CD4-positive, alpha-beta T cell treated with Interleukin-15 for 4 hours (primary cell): ENCODE results near the gene LMBR1L.
"Not testable (repeated sequence)": the region's sequence is repeated elsewhere in the genome, so short reads cannot be mapped to it uniquely, and the experiment has no call there.

ENCODE experiments used
- DNase-seq: peaks from one replicate; pipeline ENCODE4 v3.0.0-alpha.2; 2020; ENCODE audit warnings: low spot score

LMBR1L gene

DNA sequence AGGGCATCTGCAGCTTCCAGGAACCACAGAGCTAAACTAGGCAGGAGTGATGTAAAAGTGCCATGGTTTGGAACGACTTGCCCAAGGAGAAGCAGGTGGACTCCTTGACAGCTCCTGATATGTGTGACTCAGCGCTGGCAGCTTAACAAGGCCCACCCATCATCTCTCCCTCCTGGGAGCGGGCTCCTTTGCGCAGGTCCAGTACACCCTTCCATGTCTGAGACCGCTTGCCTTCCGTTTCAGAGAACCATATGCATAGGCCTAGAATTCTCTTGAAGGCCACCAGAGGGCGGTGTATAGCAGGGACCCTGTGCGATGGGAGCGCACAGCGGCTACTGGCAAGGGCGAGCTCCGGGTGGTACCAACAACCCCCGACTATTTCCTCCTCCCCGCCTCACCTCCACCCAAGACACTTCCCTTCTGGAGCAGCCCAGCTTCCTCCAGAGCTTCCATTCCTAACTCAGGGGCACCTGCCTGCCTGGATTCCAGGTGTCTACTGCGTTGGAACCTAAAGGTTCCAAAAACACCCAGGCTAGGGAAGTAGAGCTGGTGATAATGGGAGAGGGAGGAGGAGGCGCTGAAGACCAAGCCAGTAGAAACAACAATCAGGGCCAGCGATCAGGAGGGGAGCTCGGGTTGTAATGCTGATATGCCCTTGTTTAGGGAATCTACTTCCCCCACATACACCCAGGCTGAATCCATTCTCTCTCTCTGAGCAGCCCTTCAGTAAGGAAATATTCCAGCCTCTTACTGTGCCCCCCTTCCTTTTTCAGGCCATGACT, 22.3 kb downstream of the LMBR1L start:
- peak; percentile 78 for DNase-seq

DNA sequence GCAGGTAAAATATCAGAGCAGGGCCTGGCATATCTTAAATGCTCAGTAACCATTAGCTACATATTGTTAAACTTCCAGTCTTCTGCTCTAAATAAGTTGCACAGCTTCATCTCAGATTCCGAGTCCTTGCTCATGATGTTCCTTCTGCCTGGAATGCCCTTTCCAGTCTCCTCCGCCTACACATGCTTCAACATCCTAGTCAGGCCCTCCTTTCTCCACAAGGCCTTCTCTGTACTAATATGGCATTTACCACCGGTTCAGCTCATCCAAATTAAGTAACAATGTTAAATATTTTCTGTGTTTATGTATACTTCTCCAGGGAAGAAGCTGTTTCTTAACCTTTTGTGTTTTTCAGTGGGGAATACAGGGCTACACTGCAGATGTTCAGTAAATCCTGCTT, 24.5 kb downstream of the LMBR1L start:
- no peak for DNase-seq

DNA sequence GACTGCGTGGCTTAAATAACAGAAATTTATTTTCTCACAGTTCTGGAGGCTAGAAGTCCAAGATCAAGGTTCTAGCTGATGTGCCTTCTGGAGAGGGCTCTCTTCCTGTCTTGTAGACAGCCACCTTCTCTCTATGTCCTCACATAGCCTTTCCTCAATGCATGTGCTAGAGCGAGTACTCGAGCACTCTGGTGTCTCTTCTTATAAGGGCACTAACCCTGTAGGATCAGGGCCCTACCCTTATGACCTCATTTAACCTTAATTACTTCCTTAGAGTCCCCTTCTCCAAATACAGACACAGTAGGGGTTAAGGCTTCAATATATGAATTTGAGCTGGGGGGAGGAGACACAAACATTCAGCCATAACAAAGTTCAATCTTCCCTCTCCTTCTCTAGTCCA, 26.2 kb downstream of the LMBR1L start:
- DNase-seq = no peak

DNA sequence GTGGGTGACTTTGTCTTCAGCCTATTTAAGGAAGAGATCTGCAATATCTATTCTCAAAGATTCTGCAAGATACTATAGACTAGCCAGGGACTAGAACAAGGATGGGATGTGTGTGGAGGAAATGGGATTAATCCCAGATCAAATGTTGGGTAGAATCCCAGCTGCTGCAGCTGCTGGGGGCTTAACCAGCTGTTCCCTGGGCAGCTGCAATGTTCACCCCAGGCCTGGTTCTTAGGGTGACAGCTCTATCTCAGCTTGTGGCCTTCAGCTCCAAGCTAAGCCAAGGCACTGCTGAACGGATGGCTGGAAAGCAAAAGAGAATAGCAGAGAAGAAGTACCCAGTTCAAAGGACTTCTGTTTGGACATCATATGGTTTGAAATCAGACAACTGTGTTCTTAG, 30.9 kb downstream of the LMBR1L start:
- DNase-seq = no peak

DNA sequence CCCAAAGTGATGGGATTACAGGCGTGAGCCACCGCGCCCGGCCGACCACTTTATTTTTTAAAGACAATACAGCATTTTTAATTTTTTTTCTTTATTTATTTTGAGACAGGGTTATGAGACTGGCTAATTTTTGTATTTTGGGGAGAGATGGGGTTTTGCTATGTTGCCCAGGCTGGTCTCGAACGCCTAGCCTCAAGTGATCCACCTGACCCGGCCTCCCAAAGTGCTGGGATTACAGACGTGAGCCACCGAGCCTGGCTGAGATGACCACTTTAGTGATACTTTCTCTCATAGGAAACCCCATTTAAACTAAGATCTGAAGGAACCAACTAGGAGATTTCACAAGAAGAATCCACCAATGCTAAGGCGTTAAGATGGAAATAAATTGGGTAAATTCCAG, 39.7 kb downstream of the LMBR1L start:
- no peak for DNase-seq

DNA sequence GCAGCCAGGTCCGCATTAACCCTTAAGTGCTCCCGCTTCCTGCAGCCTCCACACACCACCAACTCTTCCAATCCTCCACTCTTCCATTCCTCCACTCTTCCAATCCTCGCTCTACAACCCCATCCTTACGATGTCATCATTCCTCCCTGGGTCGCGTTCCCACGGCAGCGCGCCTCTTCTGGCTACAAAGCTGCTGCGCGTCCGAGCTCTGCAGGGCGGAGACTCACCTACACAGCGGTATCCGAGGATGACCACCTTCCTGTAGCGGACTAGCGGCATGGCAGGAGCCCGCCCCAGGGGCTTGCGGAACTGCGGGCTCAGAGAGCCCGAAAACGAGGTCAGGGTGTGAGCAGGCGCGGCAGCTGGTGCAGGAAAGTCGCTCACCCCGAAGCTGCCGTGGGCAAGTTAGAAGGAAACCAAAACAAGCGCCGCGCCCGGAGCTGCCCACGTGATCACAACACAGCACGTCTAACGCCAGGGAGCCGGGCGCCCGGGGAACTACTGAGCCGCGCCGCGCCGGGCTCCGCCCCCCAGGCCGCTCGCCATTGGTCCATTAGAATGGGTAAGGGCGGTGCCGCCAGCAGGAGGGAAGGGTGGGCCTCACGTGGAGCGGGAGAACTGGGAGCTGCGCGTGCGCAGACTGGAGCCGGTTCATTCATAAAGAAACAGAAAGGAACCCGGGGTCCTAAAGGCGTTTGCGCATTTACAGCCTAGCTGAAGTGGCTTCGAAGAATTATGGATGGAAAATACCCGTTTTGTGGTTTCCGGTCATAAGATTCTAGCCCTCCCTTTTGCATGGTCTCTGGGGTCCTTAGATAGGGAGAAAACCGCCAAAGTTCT, 40.9 kb downstream of the LMBR1L start, which contains the start of gene RHEBL1:
Gene RHEBL1 (minus strand): TSS at position 473 of the 840 bp plus-strand sequence. CDS start 194 bp downstream, at position 279.
- peak; percentile 99 for DNase-seq

DNA sequence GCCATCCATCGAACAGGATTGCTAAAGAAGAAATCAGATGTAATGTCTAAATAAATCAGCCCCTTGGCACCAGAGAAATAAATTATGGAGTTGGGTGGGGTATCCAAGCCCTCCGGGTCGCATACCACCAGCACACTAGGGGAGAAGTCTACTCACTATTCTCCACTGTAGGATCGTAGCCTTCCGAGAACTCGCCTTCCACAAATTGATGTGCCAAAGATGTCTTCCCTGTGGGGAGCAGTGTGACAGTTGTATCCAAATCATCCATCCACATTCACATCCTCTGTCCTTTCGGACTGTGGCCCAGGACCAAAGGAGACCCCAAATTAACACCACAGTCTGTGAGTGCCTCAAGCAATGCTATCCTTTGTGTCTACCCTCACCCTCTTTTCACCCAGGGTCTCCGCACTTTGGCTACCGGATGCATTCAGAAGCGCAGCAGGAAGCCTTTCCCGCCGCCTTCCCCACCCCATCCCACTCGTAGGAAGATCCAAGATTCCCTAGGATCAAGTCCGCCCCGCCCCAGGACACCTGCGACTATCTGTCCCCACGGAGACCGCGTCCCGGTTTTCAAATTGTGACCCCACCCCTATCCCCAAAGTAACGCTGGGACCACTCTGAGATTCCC, 41.7 kb downstream of the LMBR1L start:
- DNase-seq = no peak

DNA sequence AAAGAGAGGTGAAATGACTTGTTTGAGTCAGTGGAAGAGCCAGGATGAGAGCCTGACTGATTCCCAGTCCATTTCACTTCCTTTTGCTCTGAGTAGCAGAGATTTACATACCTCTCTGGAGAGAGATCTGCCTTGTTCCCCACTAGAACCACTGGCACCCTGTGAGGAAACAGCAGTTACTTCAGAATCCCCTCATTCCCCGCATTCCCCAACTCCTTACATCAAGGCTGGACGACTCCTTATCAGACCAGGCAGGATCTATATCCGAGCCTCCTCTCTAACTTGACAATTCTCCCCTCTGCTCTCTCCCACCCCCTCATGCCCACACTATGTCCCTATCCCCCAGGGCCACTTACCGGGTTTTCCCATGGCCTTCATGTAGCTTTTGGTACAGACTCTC, 44.5 kb downstream of the LMBR1L start:
- DNase-seq = no peak

DNA sequence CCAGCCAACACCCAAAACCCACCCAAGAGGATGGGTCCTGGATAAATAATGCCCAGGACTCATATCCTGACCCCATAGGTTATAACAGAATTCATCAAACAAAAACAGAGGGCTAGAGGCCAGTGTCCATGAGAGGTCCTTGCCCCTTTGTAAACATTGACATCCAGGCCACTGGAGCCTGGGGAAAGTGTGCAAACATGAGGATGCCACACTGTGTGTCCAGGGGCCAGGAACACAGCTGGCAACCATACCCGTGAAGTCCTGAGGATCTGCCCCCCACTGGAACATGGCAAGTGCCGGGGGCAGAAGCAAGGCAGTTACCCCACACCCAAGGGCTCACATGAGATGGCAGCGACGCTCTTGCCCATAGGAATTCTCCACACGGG, 45.9 kb downstream of the LMBR1L start:
- no peak for DNase-seq

DNA sequence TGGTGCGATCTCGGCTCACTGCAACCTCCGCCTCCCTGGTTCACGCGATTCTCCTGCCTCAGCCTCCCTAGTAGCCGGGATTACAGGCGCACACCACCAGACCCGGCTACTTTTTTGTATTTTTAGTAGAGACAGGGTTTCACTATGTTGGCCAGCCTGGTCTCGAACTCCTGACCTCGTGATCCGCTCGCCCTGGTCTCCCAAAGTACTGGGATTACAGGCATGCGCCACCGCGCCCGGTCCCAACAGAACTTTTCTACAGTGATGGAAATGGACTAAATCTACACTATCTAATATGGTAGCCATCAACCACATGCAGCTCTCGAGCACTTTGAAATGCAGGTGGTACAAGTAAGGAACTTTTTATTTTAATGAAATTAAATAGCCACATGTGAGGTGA, 48.7 kb downstream of the LMBR1L start:
- not testable (repeated sequence) for DNase-seq

DNA sequence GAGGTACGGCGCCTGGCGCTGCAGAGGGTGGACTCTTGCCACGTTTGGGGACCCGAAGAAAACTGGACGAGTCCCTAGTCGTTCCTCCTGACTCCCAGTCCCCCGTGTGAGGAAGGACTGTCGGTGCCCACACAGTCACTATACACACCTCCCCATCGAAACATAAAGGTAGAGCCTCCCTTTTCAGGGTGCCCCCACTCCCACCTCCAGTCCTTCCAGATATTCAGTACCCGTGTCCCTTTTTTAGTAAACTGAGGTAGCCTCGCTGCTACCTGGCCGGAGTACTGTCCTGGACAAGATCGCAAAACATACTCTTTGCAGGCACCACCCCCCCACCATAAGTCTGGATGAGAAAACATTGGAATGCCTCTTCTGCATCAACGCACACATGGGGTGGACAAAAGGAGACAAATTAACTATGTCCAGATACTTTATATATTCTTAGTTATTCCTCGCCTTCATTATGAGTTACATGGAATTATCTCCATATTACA, 49.4 kb downstream of the LMBR1L start:
- DNase-seq = no peak

DNA sequence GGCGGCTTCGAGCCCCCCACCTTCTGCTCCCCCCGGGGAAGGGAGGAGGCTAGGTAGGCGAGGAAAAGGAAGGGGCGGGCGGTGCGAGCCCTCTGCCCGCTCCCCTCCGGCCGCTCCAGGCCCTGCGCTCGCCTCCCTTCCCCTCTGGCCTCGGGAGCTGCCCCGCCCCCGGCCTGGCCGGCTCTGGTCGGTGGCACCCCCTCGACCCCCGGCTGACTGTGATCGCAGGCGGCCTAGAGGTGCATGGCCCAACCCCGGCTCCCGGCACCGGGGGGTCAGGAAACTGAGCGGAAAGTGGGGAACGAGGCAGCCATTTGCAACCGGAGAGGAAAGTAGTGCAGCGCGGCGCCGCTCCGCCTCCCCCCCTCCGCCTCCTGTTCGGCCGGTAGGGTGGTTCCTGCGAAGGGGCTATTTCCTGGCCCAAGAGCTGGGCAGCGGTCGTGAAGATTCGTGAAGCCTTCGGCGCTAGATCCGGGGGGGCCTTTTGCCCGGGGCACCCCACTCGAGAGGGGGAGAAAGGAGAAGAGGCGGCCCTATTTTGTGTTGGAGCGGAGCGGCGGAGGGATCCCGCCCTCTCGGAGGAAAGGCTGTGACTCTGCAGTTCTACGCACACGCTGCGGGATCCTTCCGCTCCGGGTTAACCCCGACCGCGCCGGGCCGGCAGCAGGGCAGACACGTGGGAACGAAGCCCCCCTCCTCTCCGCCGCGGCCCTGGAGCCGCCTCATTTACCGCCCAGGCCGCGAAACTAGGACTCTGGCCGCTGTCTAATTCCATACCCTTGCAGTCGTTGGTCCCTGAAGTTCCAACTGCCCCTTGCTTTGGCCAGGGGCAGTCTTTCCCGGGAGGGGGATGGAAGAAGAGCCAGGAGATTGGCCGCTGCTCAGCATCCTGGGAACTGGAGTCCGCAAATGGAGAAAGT, 50.1 kb downstream of the LMBR1L start, which contains the start of gene KMT2D:
Gene KMT2D (minus strand): TSS at position 558 of the 920 bp plus-strand sequence. CDS start 5,470 bp downstream, outside the sequence.
- peak; percentile 88 for DNase-seq

DNA sequence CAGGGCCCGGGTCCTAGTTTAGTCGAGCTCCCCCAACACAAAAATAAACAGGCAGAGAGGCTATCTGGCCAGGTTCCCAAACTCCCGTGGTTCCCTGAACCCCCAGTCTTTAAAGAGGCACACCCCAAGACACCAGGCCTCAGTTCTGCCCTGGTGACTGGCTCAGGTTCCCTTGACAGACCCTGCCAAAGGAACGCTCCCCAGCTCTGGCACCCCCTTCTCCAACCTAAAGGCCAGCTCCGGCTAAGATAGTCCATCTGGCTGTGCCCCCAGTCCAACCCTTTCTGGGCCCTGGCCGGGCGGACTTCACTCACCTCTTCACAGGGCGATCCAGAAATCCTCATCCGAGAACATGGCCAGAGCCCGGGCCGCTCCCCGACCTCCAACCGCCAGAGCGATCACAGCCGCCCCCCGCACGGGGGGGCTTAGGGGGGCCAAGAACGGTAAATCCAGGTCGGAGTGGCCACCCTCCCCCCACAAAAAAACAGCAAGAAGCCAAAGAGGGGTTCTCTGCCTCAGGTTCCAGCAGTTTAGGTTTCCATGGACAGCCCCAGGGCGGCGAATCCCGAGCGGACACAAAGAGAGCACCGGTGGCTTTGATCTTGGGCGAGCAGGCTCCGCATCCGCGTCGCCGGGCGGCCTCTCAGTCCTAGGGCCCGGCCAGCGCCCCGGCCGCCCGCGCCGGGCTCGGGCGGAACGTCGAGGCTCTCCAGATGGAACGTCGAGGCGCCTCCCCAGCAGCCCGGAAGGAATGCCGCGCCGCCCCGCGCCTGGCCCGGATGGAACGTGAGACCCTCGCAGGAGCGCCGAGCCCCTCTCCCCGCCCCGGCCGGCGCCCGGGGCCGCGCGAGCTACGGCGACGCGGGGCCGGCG, 51.1 kb downstream of the LMBR1L start:
- DNase-seq = no peak

DNA sequence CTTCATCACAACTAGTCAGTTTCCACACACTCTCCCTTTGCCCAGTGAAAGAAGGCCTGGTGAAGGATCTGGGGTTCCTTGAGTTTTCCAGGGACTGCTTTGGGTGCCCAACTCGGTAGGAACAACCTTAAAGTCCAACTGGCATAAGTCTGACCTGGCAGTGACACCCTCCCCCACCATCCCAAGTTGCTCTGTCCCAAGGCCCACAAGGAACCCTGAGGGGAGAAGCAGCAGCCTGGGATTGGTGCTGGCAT, 51.7 kb downstream of the LMBR1L start:
- DNase-seq = no peak

DNA sequence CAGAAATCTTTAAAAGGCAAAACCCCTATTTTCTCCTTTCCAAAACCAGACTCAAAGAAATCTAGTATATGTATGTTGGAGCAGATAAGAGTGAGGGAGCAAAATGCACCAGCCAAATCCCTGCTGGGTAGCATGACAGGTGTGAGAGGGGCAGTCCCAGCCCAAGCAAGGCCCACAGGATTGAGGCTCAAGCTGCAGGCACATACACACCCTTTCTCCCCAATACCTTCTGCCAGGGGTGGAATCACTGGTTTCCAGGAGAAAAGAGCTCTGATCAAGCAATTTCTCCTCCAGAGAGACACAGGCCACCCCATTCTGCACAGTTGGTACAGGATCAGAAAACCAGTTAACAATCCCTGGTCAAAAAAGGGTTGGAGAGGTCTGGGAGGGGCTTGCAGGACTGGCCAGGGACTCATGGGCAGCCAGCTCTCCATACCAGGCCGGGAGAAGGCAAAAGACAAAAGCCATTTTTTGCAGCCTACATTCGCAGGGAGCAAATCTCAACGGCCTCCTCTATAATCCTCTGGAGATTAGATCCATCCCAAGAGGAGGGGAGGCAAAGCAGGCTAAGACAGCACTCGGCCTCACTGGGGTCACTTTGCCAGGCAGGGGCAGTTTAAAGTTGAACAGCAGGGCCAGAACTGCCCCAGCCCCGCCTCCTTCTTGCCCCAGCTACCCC, 52.1 kb downstream of the LMBR1L start:
- DNase-seq = no peak

DNA sequence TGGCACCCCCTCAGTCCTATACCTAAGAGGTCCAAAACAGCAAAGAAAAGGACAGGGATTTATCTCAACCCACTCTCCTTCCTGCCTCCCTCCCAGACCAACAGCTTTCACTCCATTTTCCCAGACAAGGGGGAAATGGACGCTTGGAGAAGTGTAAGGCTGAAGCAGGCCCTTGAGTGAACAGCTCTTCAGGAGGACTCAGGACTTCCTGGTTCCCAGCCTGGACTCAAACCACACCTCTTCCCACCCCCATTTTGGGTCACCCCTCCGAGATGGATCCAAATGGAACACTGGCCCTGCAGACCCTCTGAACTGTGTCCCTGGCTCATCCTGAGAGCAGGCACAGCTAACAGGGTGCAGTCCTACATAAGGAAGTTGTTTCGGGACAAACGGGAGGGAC, 52.8 kb downstream of the LMBR1L start:
- no peak for DNase-seq

DNA sequence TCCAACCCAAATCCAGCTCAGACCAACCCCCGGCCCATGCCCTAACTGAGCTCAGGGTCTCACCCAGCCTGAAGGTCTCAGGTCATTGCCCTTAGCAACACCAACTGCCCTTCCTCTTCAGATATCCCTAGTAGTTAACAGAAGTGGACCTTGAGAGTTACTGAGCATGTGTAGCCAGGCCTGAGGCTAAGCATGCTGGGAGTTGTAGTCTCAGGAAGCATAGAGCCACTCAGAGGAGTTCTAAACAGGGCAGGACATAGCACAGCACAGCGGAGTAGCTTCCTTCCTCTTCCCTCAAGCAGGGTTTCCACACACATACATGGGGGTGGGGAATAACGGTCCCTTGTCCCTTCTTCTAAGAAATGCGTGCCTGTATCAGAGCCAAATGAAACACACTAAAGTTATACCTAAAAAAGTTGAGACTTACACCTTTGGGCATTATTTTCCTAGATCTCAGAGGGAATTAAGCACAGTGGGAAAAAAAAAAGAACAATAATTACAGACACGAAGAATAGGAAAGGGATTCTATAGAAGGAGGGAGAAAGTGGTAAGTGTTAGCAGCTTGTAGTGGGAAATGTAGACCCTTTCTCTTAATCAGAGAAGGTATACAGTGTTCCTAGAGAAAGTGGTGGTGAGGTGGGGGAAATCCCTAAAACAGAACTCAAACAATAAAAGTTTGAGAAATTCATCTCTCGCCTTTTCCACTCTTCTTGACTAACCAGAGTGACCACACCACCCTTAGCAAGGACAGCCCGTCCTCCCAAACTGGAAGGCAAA, 54.5 kb downstream of the LMBR1L start:
- peak; percentile 73 for DNase-seq

DNA sequence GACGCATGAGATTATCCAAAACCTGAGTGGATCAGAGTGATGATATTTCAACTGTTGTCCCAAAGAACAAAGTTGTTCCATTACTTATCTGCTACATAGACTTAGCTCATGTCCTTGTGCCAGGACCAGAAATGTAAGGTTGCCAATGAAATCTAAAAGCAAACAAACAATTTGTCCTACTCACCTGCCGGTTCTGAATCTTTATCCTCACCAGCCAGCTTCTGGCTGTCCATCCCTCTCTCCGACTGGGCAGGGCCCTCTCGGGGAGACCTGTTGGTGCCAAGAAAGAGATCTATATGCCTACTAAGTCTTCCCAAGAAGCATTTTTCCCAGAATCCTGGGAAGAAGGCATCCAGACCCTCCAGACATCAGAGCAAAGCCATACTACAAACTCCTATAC, 55.6 kb downstream of the LMBR1L start:
- no peak for DNase-seq

DNA sequence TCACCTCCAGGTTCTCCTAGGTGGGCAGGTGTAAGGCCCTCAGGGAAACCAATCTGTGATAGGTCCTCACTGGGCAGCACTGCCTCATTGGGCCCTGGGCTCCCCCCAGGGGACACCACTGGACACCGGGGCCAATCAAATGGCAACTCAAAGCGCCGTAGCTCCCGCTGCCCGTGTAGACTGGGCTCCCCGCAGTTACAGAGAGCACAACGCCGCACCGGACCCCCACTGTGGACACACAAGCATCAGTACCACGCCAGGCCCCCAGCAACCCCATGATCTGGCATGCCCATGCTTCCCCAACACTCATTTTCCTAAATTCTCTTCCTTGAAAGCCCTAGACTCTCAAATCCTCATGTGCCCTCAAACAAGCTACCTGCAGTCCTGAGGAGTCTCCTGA, 56.1 kb downstream of the LMBR1L start:
- DNase-seq = no peak
